GM12874 (cell line): ENCODE results near the gene LSM7.

Experiments
- TF ChIP-seq, protein P1 (sequence below): IDR thresholded peaks from 2 replicates; pipeline ENCODE4 v1.5.1; 2011; ENCODE audit warnings: low read depth, mild to moderate bottlenecking, control low read depth, low read length, moderate library complexity; ENCODE audit not compliant: insufficient read depth

The LSM7 gene

GRCh38 chr19:2315818-2316353 is 12.5 kb downstream of the LSM7 start:
- TF ChIP-seq, protein P1, sequence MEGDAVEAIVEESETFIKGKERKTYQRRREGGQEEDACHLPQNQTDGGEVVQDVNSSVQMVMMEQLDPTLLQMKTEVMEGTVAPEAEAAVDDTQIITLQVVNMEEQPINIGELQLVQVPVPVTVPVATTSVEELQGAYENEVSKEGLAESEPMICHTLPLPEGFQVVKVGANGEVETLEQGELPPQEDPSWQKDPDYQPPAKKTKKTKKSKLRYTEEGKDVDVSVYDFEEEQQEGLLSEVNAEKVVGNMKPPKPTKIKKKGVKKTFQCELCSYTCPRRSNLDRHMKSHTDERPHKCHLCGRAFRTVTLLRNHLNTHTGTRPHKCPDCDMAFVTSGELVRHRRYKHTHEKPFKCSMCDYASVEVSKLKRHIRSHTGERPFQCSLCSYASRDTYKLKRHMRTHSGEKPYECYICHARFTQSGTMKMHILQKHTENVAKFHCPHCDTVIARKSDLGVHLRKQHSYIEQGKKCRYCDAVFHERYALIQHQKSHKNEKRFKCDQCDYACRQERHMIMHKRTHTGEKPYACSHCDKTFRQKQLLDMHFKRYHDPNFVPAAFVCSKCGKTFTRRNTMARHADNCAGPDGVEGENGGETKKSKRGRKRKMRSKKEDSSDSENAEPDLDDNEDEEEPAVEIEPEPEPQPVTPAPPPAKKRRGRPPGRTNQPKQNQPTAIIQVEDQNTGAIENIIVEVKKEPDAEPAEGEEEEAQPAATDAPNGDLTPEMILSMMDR = no peak

GRCh38 chr19:2315121-2315817 is 13.1 kb downstream of the LSM7 start:
- TF ChIP-seq, protein P1 = no peak

GRCh38 chr19:2312820-2313501 is 15.4 kb downstream of the LSM7 start:
- TF ChIP-seq, protein P1 = no peak

DNA sequence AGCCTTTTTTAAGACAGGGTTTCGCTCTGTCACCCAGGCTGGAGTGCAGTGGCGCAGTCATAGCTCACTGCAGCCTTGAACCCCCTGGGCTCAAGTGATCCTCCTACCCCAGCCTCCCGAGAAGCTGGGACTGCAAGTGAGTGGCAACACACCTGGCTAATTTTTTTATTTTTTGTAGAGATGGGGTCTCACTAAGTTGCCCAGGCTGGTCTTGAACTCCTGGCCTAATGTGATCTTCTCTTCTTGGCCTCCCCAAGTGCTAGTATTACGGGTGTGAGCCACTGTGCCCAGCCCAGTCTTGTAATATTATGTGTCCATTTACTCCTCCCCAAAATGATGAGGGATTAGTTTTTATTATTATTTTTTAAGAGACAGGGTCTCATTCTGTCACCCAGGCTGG is 17.3 kb downstream of the LSM7 start:
- TF ChIP-seq, protein P1 = no peak

DNA sequence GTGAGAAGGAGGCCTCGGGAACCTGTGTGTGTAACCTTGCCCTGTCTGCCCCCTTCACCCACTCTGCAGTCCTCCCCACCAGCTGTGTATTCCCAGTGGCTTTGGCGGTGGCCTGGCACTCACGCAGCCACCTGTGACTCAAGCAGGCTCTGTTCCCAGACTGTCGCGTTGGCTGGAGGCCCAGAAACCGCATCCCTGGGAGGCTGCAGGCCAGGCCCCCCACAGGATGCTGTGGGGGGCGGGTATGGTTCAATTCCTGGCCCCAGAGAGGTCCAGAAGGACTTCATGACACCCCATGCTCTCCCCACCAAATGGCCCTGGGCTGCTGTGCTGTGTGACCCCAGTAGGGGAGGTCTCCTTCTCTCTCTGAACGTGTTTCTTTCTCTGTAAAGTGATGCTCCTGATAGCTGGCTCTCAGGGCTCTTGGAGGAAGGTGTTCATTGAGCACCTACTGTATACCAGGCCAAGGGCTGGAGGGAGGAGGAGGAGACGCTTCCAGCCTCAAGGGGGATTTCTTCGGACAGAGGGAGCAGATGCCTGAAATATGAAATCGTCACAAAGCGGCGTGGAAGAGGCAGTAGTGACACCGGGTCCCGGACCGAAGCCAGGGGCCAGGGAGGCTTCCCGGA is 18.5 kb downstream of the LSM7 start:
- TF ChIP-seq, protein P1 = no peak

- TF ChIP-seq, protein P1 = no peak
These were observed 20.3 kb downstream of the LSM7 start, which contains the start of gene LINGO3 for GRCh38 chr19:2308114-2308556. Gene LINGO3, minus strand, starts transcription at chr19:2308154. Its CDS starts 16,378 bp downstream, at chr19:2291776.

GRCh38 chr19:2307518-2308012 is 20.8 kb downstream of the LSM7 start:
- TF ChIP-seq, protein P1 = no peak
